GM21360 (cell line): Measurements from ENCODE around the gene ATP1B1.
"Not testable (repeated sequence)": the region's sequence is repeated elsewhere in the genome, so short reads cannot be mapped to it uniquely, and the experiment has no call there.

Source experiments
- ATAC-seq: cut with Tn5 transposase; IDR thresholded peaks from one replicate; pipeline ENCODE4 v1.9.1; 2021; ENCODE audit warnings: mild to moderate bottlenecking, moderate library complexity; ENCODE audit not compliant: unreplicated experiment

The ATP1B1 gene

GRCh38 chr1:169138866-169139670 is 32.6 kb downstream of the ATP1B1 start:
- peak; percentile 88 for ATAC-seq

GRCh38 chr1:169141356-169141755 is 34.9 kb downstream of the ATP1B1 start:
- no peak for ATAC-seq

- ATAC-seq = no peak
These were observed 35.6 kb downstream of the ATP1B1 start for GRCh38 chr1:169142129-169142528.

DNA sequence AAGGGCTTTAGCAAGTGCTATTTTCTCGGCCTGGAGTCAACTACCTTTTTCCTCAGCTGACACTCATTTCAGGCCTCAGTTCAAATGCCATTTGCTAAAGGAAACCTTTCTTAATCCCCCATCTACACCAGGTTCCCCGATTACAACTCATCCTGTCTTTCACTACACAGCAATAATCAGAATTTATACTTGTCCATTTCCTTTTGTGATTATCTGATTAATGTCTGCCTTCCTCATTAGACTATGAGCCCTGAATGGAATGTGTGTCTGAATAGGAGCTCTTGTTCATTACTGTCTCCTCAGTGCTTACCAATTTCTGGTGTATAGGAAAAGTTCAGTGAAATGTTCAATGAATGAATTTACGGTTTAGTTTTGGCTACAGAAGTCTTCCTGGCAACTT is 36.9 kb downstream of the ATP1B1 start:
- ATAC-seq = no peak

DNA sequence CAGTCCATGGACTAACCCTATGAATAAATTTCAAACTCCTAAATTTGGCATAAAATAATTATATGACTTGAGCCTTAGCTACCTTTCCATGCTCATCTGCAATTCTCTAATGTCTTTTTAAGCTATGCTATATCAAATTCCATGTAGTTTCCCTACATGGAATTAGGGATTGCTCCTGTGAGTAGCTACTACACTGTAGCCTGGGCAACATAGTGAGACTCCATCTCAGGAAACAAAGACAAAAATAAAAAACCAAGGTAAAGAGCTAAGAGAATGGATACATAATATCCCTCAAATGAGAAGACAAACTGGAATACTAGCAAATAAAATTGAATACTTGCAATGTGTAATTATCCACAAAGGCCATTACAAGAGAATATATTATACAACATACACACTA is 37.5 kb downstream of the ATP1B1 start:
- ATAC-seq = no peak

GRCh38 chr1:169144941-169145626 is 38.6 kb downstream of the ATP1B1 start:
- ATAC-seq = no peak

- ATAC-seq = no peak
These were observed 40.2 kb downstream of the ATP1B1 start for GRCh38 chr1:169146576-169147214.

- no peak for ATAC-seq
These were observed 42.2 kb downstream of the ATP1B1 start for GRCh38 chr1:169148472-169149252.

DNA sequence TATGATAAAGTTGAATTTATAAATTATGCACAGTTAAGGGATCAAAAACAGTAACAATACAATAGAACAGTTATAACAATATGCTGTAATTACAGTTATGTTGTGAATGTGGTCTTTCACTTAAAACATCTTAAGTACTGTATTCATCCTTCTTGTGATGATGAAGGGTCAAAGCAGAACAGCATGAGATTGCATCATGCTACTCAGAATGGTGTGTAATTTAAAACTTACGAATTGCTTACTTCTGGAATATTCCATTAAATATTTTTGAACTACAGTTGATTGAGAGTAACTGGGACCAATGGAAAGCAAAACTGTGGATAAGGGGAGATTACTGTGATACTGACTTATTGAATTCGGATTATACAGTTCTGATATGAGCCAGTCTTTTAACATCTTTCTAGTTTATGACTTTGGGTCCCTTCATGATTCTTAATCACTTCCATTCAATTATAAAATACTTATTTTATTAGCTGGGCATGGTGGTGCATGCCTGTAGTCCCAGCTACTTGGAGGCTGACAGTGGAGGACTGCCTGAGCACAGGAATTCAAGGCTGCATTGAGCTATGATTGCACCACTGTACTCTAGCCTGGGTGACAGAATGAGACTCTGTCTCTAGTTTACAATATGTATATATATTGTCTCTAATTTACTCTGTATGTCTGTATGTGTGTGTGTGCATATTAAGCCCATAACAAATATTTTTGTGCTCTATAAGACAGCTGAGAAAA is 43.2 kb downstream of the ATP1B1 start:
- ATAC-seq = no peak

DNA sequence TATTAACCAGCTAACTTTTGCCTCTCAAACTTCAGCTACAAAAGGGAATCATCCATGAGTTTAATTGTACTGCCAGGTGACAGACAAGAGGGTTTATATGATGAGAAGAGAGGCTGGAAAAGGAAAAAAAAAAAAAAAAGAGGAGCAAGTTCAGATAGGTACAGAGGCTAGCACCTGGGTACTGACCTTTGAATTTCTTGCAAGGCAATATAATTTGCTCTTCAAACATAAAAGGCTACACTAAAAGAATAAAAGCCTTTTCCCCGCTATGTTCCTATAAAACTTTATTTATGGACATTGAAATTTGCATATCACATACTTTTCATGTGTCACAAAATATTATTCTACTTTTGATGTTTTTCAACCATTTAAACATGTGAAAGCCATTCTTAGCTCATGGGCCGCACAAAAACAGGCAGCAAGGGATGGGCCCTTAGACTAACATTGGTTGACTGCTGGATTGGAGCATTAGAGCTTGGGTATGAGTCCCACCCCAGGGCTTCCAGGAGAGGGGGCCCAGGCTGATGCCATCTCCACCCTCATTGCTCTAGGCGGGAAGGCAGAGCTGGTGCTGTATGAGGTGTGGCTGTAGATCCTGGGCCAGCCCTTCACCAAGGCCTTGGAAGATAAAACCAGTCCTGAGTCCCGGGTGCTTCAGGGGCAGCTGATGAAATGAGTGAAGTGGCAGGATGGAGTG is 44.3 kb downstream of the ATP1B1 start:
- no peak for ATAC-seq

DNA sequence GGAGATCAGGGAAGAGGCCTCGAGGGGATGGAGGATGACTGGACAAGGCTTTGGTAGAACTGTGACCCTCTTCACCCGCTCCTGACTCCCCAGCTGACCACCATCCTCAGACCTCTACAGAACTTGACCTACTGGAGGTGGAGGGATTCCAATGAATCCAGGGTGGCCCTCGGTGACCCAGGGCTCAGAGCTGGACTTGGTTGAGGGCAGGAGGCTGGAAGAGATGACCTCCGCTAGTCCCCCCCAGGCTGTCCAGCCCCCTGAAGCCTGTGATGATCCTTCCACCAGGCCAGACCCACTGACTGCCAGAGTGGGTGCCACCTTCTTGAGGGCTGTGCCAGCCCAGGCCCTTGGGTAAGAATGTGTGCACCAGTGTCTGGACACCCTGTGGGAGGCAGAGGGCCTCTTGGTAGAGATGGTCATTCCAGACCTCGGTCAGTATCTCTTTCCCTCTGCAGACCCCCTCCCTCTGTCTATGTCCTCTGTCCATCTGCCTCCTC is 44.9 kb downstream of the ATP1B1 start:
- ATAC-seq = no peak

GRCh38 chr1:169155675-169156074 is 49.2 kb downstream of the ATP1B1 start:
- no peak for ATAC-seq

DNA sequence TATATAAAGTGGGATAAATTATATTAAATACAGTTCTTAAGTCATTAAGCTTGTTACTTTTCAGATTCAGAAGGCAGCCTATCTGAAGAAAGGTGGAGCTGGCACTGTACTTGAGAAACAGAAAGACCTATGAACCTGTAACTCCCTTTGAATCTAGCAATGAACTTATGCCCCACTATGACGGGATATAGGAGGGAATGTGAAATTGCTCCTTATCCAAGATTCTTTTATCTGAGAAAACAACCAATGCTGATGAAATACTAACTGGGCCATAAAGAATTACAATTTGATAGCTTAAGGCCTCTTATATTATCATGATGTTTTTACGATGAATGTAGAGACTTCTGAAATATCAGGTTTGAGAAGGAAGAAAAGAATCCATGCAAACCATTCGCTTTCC is 50.1 kb downstream of the ATP1B1 start:
- no peak for ATAC-seq

- ATAC-seq = no peak
These were observed 54.5 kb downstream of the ATP1B1 start for GRCh38 chr1:169160845-169161495.

GRCh38 chr1:169161496-169162194 is 55.2 kb downstream of the ATP1B1 start:
- ATAC-seq = peak; percentile 70

DNA sequence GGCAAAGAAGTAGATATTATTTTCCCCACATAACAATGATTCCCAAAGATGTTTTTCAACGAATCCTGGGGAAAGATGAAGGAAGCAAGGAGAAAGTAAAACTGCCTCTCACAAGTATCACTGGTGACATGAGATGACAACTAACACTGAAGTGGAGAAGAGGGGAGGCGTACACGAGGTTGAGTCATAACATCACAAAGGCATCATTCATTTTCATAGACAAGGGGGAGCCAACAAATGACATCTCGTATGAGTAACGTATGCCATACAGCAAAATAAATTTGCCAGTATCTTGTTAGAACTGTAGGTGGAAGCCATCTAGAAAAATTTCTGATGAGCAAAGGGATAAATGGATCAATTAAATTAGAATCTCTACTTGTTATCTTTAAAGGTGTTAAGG is 56.6 kb downstream of the ATP1B1 start:
- ATAC-seq = no peak

- no peak for ATAC-seq
These were observed 69.0 kb downstream of the ATP1B1 start for GRCh38 chr1:169175461-169175860.

DNA sequence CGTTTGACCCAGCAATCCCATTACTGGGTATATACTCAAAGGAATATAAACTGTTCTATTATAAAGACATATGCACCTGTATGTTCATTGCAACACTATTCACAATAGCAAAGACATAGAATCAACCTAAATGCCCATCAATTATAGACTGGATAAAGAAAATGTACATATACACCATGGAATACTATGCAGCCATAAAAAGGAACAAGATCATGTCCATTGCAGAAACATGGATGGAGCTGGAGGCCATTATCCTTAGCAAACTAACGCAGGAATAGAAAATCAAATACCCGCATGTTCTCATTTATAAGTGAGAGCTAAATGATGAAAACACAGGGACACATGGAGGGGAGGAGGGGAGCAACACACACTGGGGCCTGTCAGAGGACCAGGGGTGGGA is 72.9 kb downstream of the ATP1B1 start:
- ATAC-seq = not testable (repeated sequence)

- ATAC-seq = no peak
These were observed 73.7 kb downstream of the ATP1B1 start for GRCh38 chr1:169180174-169180573.
